Gastrocnemius medialis (tissue), 4 donors: Measurements from ENCODE around the gene VAC14.
A peak's percentile ranks its signal among the peaks of the same experiment; 100 is the strongest.

ENCODE experiments used
- POLR2A ChIP-seq, 2 donors: fragments of 450-650 bp; IDR thresholded peaks; one replicate each; pipeline ENCODE4 v1.6.1; 2017; ENCODE audit warnings: antibody characterized with exemption in 2 of 2, mild to moderate bottlenecking in 2 of 2, moderate library complexity in 2 of 2
- TF ChIP-seq, protein P1 (sequence below), 5 experiments: fragments of 450-650 bp in 3 of 5; fragments of 200-600 bp in 2 of 5; sonication (generic) in 2 of 5; IDR thresholded peaks in 4 of 5; conservative IDR thresholded peaks in 1 of 5; 1 replicate in 4 of 5; 2 replicates in 1 of 5; pipeline ENCODE4 v1.5.1; 2016 to 2019; ENCODE audit warnings: antibody characterized with exemption in 5 of 5, mild to moderate bottlenecking in 3 of 5, moderate library complexity in 3 of 5

DNA sequence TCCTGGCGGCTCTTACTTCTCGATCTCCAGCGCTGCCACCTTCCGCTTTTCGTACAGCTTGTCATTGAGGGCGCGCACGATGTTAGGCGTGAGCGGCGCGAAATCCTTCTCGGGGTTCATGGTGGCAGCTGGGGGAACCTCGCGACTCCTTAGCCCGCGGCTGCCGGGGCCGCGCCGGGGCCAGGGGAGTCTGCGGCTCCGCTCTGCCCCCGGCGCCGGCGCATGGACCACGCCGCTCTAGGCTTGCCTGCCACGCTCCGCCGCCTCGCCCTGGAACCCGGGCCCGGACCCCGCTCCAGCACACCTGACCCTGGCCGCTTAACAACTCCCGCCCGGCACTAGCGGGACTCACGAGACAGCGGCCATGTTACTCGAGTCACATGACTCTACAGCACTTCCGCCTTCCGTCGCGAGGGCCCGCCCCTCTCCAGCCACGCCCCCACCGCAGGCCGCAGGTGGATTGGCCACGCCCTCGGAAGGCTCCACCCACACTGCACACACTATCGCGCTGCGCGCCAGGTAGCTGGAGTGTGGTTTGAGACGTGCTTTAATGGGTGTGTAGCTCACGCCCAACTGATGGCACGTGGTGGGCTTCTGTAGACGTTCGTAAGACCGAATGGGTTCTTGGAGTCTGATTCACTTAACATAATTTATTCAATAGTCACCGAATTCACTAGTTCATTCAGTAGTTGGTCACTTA, at the start of gene VAC14:
- TF ChIP-seq, protein P1, sequence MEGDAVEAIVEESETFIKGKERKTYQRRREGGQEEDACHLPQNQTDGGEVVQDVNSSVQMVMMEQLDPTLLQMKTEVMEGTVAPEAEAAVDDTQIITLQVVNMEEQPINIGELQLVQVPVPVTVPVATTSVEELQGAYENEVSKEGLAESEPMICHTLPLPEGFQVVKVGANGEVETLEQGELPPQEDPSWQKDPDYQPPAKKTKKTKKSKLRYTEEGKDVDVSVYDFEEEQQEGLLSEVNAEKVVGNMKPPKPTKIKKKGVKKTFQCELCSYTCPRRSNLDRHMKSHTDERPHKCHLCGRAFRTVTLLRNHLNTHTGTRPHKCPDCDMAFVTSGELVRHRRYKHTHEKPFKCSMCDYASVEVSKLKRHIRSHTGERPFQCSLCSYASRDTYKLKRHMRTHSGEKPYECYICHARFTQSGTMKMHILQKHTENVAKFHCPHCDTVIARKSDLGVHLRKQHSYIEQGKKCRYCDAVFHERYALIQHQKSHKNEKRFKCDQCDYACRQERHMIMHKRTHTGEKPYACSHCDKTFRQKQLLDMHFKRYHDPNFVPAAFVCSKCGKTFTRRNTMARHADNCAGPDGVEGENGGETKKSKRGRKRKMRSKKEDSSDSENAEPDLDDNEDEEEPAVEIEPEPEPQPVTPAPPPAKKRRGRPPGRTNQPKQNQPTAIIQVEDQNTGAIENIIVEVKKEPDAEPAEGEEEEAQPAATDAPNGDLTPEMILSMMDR (IDR thresholded peaks at IDR 0.05 in 4 of 5, conservative IDR thresholded peaks at IDR 0.05 in 1 of 5) = no peak
- TF ChIP-seq POLR2A (IDR thresholded peaks at IDR 0.05) = peak; percentile 61 to 66
